ENCODE data around the gene ZNF451. TPM values are rescaled to one million over a fixed set of nuclear protein-coding genes. Genes with fewer than 3 reads are reported as not detected.
A peak's percentile ranks its signal among the peaks of the same experiment; 100 is the strongest.

ZNF451 gene
- total and polyA plus RNA-seq, 4 donors, result 5.5 to 108 (median 33.8) TPM

DNA sequence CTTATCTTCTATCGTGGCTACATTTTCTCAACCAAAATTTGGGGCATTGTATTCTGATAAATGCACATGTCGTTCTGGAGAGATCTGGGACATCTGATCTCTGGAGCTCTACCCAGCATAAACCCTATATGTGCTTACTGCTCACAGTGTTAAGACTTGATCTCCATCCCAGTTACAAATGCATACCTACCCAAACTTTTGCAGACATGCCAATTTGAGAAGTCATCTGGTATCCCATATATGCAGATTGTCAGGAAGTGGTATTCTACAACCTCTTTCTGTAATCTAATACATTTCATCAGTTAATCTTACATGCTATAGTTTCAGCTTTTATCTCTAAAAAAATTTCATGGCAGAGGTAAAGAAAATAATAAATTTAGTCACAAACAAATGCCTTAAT lies 93.3 kb downstream of the ZNF451 start:
- H3K9ac ChIP-seq (ENCODE audit: low read depth in 1 of 2, low read length in 2 of 2), result no peak overlapping the region

DNA sequence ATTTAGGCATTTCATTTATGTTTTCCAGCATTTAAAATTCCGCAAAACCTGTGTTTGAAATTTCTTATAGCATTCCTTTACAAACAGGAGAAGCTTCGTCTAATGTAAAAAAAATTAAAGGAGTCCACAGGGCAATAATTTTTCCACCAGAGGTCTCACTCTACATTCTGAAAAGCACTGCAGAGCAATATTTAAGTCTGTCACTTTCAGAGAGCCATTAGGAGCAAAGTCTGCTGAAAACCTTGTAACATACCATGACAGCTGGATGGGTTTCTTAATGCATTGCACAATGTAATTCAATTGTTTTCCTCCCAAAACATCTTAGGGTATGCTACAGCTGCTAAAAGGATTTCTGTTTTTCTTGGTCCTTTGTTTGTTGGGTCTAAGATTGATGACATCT lies 100.2 kb downstream of the ZNF451 start:
- no peaks in the 10 kb centered on the region for H3K27me3 ChIP-seq (ENCODE audit: control insufficient read depth in 4 of 4, insufficient read depth in 4 of 4, low read length in 3 of 4)
- no peak overlapping the region for H3K27ac ChIP-seq (ENCODE audit: low read depth in 1 of 2, low read length in 2 of 2)
- 80% methylated on average over 2 of the region's 2 CpGs for WGBS
- H3K4me1 ChIP-seq (ENCODE audit: control insufficient read depth in 4 of 4, insufficient read depth in 4 of 4, low read length in 3 of 4), result no peaks in the 10 kb centered on the region
- DNase-seq (ENCODE audit: low spot score), result no peak
- no peaks in the 10 kb centered on the region for H3K9me3 ChIP-seq (ENCODE audit: control insufficient read depth in 4 of 4, low read length in 3 of 4)
- H3K4me3 ChIP-seq (ENCODE audit: low read depth in 1 of 3, low read length in 3 of 3), result no peak overlapping the region
- no peak for TF ChIP-seq HNF4A (conservative IDR thresholded peaks at IDR 0.05)
- no peak for TF ChIP-seq FOXA2 (IDR thresholded peaks at IDR 0.05)
- TF ChIP-seq RAD21 (IDR thresholded peaks at IDR 0.05), result peak; percentile 51 to 56
- TF ChIP-seq, protein P1, sequence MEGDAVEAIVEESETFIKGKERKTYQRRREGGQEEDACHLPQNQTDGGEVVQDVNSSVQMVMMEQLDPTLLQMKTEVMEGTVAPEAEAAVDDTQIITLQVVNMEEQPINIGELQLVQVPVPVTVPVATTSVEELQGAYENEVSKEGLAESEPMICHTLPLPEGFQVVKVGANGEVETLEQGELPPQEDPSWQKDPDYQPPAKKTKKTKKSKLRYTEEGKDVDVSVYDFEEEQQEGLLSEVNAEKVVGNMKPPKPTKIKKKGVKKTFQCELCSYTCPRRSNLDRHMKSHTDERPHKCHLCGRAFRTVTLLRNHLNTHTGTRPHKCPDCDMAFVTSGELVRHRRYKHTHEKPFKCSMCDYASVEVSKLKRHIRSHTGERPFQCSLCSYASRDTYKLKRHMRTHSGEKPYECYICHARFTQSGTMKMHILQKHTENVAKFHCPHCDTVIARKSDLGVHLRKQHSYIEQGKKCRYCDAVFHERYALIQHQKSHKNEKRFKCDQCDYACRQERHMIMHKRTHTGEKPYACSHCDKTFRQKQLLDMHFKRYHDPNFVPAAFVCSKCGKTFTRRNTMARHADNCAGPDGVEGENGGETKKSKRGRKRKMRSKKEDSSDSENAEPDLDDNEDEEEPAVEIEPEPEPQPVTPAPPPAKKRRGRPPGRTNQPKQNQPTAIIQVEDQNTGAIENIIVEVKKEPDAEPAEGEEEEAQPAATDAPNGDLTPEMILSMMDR (IDR thresholded peaks at IDR 0.05; ENCODE audit: low read depth, low read length, missing input control), result peak; percentile 15
- H3K36me3 ChIP-seq (ENCODE audit: control insufficient read depth in 4 of 4, insufficient read depth in 3 of 4, low read depth in 1 of 4, low read length in 3 of 4), result peaks cover 0 to 2% (median 0%) of the 10 kb centered on the region in 4 donors
- no peak overlapping the region for H3K9ac ChIP-seq (ENCODE audit: low read depth in 1 of 2, low read length in 2 of 2)

More for the DNA sequence above, 93.3 kb downstream of the ZNF451 start:
- no peak for DNase-seq (ENCODE audit: low spot score)
- Histone ChIP-seq H3K4me3 (ENCODE audit: low read depth in 1 of 3, low read length in 3 of 3) (no peak overlapping the region), H3K27me3 (ENCODE audit: control insufficient read depth in 4 of 4, insufficient read depth in 4 of 4, low read length in 3 of 4) (no peaks in the 10 kb centered on the region), H3K36me3 (ENCODE audit: control insufficient read depth in 4 of 4, insufficient read depth in 3 of 4, low read depth in 1 of 4, low read length in 3 of 4) (peaks cover 2 to 12% (median 10%) of the 10 kb centered on the region in 4 donors), H3K9me3 (ENCODE audit: control insufficient read depth in 4 of 4, low read length in 3 of 4) (no peaks in the 10 kb centered on the region), H3K4me1 (ENCODE audit: control insufficient read depth in 4 of 4, insufficient read depth in 4 of 4, low read length in 3 of 4) (no peaks in the 10 kb centered on the region), H3K27ac (ENCODE audit: low read depth in 1 of 2, low read length in 2 of 2) (no peak overlapping the region)
- 92% methylated on average over 2 of the region's 2 CpGs for WGBS
- TF ChIP-seq HNF4G (IDR thresholded peaks at IDR 0.05) (no peak), NR2F2 (IDR thresholded peaks at IDR 0.05) (no peak), RXRA (IDR thresholded peaks at IDR 0.05) (no peak), HNF4A (conservative IDR thresholded peaks at IDR 0.05) (no peak), SP1 (IDR thresholded peaks at IDR 0.05) (no peak), GABPA (IDR thresholded peaks at IDR 0.05 in 1 of 2, conservative IDR thresholded peaks at IDR 0.05 in 1 of 2) (no peak), YY1 (IDR thresholded peaks at IDR 0.05) (no peak), FOXA1 (IDR thresholded peaks at IDR 0.05) (no peak), FOXA2 (IDR thresholded peaks at IDR 0.05) (no peak), TAF1 (conservative IDR thresholded peaks at IDR 0.05) (no peak)
- TF ChIP-seq, protein P1 (IDR thresholded peaks at IDR 0.05; ENCODE audit: low read depth, low read length, missing input control), result no peak
- TF ChIP-seq, protein P2, sequence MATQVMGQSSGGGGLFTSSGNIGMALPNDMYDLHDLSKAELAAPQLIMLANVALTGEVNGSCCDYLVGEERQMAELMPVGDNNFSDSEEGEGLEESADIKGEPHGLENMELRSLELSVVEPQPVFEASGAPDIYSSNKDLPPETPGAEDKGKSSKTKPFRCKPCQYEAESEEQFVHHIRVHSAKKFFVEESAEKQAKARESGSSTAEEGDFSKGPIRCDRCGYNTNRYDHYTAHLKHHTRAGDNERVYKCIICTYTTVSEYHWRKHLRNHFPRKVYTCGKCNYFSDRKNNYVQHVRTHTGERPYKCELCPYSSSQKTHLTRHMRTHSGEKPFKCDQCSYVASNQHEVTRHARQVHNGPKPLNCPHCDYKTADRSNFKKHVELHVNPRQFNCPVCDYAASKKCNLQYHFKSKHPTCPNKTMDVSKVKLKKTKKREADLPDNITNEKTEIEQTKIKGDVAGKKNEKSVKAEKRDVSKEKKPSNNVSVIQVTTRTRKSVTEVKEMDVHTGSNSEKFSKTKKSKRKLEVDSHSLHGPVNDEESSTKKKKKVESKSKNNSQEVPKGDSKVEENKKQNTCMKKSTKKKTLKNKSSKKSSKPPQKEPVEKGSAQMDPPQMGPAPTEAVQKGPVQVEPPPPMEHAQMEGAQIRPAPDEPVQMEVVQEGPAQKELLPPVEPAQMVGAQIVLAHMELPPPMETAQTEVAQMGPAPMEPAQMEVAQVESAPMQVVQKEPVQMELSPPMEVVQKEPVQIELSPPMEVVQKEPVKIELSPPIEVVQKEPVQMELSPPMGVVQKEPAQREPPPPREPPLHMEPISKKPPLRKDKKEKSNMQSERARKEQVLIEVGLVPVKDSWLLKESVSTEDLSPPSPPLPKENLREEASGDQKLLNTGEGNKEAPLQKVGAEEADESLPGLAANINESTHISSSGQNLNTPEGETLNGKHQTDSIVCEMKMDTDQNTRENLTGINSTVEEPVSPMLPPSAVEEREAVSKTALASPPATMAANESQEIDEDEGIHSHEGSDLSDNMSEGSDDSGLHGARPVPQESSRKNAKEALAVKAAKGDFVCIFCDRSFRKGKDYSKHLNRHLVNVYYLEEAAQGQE (IDR thresholded peaks at IDR 0.05), result no peak
